NCI-H2029 treated with DMSO at 0.1 percent for 48 hours (cell line): Measurements from ENCODE around the gene DND1.
"Not testable (repeated sequence)": the region's sequence is repeated elsewhere in the genome, so short reads cannot be mapped to it uniquely, and the experiment has no call there.

Source experiments
- DNase-seq: peaks from one replicate; lab custom pipeline; 2025; lab: John Stamatoyannopoulos, UW

DND1 gene

GRCh38 chr5:140673187-140673976, at the start of gene DND1:
Gene DND1 (minus strand): TSS chr5:140673576. CDS start chr5:140673542, 34 bp downstream.
- DNase-seq = no peak

- DNase-seq = not testable (repeated sequence)
Measured at GRCh38 chr5:140721395-140721794, 48.0 kb upstream of the DND1 start.

GRCh38 chr5:140720738-140721137, 47.4 kb upstream of the DND1 start:
- DNase-seq = not testable (repeated sequence)

GRCh38 chr5:140718266-140718592, 44.9 kb upstream of the DND1 start:
- no peak for DNase-seq

- not testable (repeated sequence) for DNase-seq
Measured at GRCh38 chr5:140716238-140716637, 42.9 kb upstream of the DND1 start.

- DNase-seq = no peak
Measured at GRCh38 chr5:140713562-140714094, 40.3 kb upstream of the DND1 start.

GRCh38 chr5:140711794-140712193, 38.4 kb upstream of the DND1 start:
- DNase-seq = no peak

- DNase-seq = peak; percentile 84
Measured at GRCh38 chr5:140710899-140711552, 37.6 kb upstream of the DND1 start.

GRCh38 chr5:140708787-140709186, 35.4 kb upstream of the DND1 start:
- DNase-seq = not testable (repeated sequence)

- DNase-seq = no peak
Measured at GRCh38 chr5:140707812-140708211, 34.4 kb upstream of the DND1 start.

- peak; percentile 97 for DNase-seq
Measured at GRCh38 chr5:140700177-140701144, 27.1 kb upstream of the DND1 start, which contains the start of gene ZMAT2. Gene ZMAT2 (plus strand): TSS chr5:140700447. CDS start chr5:140700461, 14 bp downstream.

- DNase-seq = no peak
Measured at GRCh38 chr5:140696891-140697492, 23.6 kb upstream of the DND1 start.

GRCh38 chr5:140694276-140694675, 20.9 kb upstream of the DND1 start:
- DNase-seq = no peak

- peak; percentile 89 for DNase-seq
Measured at GRCh38 chr5:140690941-140691924, 17.9 kb upstream of the DND1 start, which contains the start of the genes HARS1 and HARS2. Gene HARS1 (minus strand): TSS chr5:140691370. CDS start chr5:140691304, 66 bp downstream. Gene HARS2 (plus strand): TSS chr5:140691455. CDS start chr5:140691649, 194 bp downstream.

- no peak for DNase-seq
Measured at GRCh38 chr5:140690376-140690932, 17.1 kb upstream of the DND1 start.

GRCh38 chr5:140678993-140679392, 5.6 kb upstream of the DND1 start:
- DNase-seq = no peak

GRCh38 chr5:140677947-140678346, 4.6 kb upstream of the DND1 start:
- no peak for DNase-seq

GRCh38 chr5:140674629-140675028, 1.3 kb upstream of the DND1 start:
- no peak for DNase-seq

- DNase-seq = no peak
Measured at GRCh38 chr5:140674211-140674610, 835 bp upstream of the DND1 start.
